GM12874 (cell line): ENCODE results near the gene TIMP1.

Source experiments
- TF ChIP-seq, protein P1 (sequence below): IDR thresholded peaks from 2 replicates; pipeline ENCODE4 v1.5.1; 2011; ENCODE audit warnings: low read depth, mild to moderate bottlenecking, control low read depth, low read length, moderate library complexity; ENCODE audit not compliant: insufficient read depth

TIMP1 gene

DNA sequence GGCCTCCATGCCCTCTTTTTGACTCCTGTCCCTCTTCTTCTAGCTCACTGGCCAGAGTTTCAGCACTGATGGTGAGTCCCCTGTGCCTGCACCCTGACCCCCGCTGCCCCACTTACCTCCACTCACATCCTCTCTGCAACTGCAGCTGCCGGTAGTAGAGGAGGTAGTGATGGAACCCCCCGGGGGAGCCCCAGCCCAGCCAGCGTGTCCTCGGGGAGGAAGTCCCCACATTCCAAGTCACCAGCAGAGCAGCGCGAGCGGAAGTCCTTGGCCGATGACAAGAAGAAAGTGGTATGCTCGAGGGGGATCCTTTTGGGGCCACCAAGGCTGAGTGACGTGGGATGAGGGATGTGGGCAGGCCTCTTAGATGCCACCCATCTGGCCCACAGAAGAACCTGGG lies 15.4 kb upstream of the TIMP1 start:
- TF ChIP-seq, protein P1, sequence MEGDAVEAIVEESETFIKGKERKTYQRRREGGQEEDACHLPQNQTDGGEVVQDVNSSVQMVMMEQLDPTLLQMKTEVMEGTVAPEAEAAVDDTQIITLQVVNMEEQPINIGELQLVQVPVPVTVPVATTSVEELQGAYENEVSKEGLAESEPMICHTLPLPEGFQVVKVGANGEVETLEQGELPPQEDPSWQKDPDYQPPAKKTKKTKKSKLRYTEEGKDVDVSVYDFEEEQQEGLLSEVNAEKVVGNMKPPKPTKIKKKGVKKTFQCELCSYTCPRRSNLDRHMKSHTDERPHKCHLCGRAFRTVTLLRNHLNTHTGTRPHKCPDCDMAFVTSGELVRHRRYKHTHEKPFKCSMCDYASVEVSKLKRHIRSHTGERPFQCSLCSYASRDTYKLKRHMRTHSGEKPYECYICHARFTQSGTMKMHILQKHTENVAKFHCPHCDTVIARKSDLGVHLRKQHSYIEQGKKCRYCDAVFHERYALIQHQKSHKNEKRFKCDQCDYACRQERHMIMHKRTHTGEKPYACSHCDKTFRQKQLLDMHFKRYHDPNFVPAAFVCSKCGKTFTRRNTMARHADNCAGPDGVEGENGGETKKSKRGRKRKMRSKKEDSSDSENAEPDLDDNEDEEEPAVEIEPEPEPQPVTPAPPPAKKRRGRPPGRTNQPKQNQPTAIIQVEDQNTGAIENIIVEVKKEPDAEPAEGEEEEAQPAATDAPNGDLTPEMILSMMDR, result no peak

DNA sequence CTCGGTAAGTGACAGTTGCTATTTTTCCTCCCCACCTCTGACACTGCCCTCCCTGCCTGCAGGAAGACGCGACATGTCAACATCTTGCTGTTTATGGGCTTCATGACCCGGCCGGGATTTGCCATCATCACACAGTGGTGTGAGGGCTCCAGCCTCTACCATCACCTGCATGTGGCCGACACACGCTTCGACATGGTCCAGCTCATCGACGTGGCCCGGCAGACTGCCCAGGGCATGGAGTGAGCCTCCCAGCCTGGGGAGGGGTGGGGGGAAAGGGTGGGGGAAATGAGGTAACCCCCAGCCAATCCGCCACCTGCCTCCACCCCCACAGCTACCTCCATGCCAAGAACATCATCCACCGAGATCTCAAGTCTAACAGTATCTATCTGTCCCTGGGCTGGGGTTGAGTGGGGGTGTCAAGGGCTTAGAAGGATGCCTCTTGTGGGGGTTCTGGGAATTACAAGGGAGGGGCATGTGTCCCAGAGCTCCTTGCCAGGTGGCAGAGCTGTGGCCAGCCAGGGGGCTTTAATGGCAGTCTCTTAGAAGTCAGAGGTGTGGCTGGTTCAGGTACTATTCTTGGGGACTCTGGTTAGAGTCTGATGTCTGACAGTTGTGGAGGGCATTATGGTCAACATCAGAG lies 13.5 kb upstream of the TIMP1 start:
- TF ChIP-seq, protein P1, result peak; percentile 41; the same call in 1 of the 2 replicates

DNA sequence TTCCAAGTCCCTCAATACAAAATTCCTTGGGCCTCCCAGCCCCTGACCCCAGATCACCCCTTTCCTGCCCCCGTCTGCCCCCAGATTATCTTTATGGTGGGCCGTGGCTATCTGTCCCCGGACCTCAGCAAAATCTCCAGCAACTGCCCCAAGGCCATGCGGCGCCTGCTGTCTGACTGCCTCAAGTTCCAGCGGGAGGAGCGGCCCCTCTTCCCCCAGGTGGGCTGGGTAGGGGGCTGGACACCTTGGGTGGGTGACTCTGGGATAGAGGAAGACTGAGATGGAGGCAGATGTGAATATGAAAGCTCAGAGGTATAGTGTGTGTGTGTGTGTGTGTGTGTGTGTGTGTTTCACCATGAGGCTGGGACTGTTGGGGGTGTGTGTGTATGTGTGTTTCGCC lies 11.4 kb upstream of the TIMP1 start:
- TF ChIP-seq, protein P1, result no peak

DNA sequence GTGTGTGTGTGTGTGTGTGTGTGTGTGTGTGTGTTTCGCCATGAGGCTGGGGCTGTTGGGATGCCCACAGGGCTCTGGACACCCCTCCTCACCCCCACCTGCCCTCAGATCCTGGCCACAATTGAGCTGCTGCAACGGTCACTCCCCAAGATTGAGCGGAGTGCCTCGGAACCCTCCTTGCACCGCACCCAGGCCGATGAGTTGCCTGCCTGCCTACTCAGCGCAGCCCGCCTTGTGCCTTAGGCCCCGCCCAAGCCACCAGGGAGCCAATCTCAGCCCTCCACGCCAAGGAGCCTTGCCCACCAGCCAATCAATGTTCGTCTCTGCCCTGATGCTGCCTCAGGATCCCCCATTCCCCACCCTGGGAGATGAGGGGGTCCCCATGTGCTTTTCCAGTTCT lies 11.0 kb upstream of the TIMP1 start:
- TF ChIP-seq, protein P1, result no peak

DNA sequence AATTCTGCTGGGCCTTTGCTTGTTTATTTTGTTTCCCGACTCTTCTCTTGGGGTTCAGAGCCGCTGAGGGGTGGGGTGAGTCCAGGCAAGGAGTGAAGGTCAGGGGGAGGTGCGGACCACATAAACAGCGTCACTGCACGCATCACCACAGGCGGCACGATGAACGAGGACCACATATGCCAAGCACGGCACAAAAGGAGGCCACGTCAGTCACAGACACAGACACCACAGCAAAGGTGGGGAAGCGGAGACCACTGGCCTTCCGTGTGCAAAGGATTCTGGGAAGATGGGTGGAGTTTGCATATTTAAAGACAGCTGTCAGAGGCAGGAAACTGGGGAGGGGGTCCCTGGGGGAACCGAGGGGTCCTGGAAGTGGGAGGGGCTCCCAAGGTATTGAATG lies 10.3 kb upstream of the TIMP1 start:
- TF ChIP-seq, protein P1, result no peak

DNA sequence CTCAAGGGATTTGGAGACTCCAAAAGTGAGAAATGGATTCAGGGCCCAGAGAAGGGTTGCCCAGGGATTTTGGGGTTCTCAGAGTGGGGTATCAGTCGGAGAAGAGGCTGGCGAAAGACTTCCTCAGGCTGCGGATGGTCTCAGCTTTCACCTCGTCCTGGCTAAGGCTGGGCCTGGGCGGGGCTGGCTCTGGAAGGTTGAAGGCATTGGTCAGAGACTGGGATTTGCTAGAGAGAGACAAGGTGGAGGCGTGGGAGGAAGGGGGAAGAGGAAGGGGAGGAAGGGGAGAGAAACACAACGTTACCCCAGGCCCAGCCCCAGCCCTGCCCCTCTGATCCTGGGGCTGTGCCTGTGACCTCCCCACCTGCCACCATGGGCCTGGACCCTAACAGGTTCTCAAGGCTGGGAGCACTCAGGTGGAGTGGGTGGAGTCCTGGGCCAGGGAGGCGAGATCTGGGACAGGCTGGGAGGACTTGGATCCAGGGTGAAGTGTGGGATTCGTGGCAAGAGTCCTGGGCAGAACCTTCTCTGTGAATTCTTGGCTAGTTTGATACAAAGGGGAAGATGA lies 9.4 kb upstream of the TIMP1 start:
- TF ChIP-seq, protein P1, result no peak

DNA sequence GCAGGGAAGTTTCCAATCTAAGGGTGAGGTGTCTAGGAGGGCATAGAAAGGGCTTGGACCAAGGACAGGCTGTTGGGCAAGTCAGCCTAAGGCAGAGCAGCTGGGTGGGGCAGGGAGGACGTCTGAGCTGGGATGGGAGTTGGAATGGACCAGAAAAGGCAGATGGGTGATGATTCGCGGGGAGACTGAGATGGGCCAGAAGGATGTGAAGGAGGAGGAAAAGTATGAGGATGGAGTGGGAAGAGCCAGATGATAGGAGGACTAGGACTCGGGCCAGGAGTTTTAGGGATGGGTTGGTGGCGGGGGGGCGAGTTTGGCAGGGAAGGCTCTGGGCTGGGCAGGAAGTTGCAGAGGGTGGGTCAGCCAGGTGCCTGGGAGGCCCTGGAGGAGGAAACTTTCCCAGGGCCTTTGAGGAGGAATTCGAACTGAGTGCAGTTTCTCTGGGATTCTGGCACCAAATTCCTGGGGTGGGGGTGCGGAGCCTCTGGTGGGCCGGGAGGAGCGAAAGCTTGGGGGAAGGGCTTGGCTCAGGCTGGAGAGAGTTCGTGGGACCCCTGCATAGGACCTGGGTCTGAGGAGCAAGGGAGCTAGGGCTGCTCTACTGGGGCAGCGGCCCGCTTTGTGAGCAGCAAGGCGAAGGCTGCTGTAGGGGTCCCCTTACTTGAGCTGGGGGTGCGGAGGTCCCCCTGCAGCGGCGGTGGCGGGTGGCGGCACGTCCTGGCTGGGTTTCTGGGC lies 8.7 kb upstream of the TIMP1 start:
- TF ChIP-seq, protein P1, result no peak
